GM23248 (cell line): ENCODE data around the gene CGGBP1.

Experiments used
- EZH2 ChIP-seq: fragments of 200-600 bp; sonication (generic); IDR thresholded peaks from 2 replicates; pipeline ENCODE4 v1.6.1; 2018; ENCODE audit warnings: antibody characterized with exemption, mild to moderate bottlenecking; ENCODE audit not compliant: insufficient read depth, poor library complexity, severe bottlenecking
- EZH2phosphoT487 ChIP-seq: fragments of 200-600 bp; sonication (generic); IDR thresholded peaks from 2 replicates; pipeline ENCODE4 v1.6.1; 2018; ENCODE audit warnings: antibody characterized with exemption, moderate library complexity, mild to moderate bottlenecking, low read depth; ENCODE audit not compliant: insufficient read depth

- TF ChIP-seq EZH2: no peak
- TF ChIP-seq EZH2phosphoT487: no peak
Measured at GRCh38 chr3:88040529-88040928, 18.3 kb downstream of the CGGBP1 start.
